NCI-H510A treated with DMSO at 0.1 percent for 48 hours (cell line): ENCODE measurements around the gene CCT5.
"Not testable (repeated sequence)": the region's sequence is repeated elsewhere in the genome, so short reads cannot be mapped to it uniquely, and the experiment has no call there.

Experiments
- DNase-seq: peaks from one replicate; lab custom pipeline; 2025; lab: John Stamatoyannopoulos, UW

CCT5 gene

DNA sequence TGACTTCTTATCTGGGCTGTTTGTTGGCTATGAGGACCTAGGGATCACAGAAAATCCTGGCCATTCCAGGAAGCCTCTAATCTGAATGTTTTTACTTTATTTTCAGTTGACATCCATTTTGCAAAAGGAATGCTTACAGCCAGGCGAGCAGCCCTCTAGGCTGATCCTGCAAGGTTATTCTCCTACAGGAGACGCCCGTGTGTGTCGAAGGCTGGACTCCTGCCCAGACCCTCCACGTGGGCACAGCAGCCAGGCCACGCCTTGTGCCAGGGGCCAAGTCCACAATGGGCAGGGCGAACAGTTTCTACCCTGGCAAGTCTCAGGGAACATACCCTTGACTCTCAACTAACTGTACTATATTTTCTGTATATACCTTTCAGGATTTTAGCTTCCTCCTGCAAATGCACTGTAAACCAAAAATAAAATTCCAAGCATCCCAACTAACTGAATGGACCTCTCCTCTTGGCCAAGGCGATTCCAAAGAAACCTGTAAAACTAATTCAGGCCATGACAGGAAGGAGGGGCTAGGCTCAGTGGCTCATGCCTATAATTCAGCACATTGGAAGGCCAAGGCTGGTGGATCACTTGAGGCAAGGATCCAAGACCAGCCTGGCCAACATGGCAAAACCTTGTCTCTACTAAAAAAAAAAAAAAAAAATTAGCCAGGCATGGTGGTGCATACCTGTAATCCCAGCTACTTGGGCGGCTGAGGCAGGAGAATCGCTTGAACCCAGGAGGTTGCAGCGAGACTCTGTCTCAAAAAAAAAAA is 51.9 kb downstream of the CCT5 start:
- no peak for DNase-seq

- DNase-seq: no peak
These were observed 53.1 kb downstream of the CCT5 start for GRCh38 chr5:10303201-10303600.

DNA sequence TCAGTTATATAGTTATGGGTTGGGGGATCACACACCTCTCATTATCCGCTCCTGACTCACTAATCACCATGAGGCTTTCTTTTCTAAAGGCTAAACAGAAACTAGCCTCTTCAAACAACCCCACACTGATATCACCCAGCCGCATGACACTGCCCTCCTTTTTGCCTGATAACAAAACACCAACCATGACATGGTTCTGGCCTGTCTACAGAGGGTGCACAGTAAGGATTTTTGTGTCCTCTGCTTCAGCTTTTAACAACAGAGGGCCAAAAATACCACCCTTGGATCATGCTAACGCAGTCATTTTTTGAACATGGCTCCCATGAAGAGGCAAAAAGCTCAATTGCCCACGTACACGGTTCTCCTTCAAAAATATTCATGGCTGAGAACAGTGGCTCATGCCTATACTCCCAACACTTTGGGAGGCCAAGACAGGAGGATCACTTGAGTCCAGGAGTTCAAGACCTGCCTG is 53.7 kb downstream of the CCT5 start:
- no peak for DNase-seq

DNA sequence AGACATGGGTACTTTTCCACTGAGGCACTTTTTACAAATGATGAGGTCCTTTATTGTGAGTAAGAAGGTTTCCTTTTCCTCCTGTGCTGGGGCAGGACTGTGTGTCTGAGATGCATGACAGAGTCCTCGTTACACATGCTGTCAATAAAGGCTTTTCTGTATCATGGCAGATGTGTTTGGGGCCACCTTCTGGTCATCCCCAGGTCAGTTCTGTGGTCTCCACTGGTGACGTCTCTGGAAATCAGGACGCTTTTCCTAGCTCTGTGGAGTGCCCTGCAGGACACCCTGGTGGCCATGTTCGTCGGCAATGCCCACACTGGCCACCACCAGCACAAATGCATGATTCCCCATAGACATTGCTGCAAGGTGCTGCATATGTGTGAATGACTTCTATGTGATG is 54.9 kb downstream of the CCT5 start:
- no peak for DNase-seq

GRCh38 chr5:10306114-10306513 is 56.0 kb downstream of the CCT5 start:
- no peak for DNase-seq

DNA sequence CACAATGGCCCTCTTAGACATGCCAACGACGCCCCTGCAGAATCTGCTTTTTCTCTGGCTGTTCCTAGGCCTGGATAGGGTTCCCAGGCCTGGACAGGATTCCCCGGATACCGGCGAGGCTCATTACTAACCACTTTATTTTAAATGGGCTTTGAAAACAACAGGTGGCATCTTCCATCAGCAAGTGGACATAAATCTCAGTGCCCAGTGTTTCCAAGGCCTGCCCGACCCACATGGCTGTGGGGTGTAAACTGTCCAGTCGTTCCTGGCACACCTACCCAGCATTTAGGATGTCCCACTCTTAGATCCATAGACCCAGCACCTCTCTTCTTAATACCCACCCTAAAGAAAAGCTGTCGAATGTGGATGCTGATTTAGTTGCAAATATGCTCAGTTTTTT is 56.7 kb downstream of the CCT5 start:
- peak; percentile 80 for DNase-seq

DNA sequence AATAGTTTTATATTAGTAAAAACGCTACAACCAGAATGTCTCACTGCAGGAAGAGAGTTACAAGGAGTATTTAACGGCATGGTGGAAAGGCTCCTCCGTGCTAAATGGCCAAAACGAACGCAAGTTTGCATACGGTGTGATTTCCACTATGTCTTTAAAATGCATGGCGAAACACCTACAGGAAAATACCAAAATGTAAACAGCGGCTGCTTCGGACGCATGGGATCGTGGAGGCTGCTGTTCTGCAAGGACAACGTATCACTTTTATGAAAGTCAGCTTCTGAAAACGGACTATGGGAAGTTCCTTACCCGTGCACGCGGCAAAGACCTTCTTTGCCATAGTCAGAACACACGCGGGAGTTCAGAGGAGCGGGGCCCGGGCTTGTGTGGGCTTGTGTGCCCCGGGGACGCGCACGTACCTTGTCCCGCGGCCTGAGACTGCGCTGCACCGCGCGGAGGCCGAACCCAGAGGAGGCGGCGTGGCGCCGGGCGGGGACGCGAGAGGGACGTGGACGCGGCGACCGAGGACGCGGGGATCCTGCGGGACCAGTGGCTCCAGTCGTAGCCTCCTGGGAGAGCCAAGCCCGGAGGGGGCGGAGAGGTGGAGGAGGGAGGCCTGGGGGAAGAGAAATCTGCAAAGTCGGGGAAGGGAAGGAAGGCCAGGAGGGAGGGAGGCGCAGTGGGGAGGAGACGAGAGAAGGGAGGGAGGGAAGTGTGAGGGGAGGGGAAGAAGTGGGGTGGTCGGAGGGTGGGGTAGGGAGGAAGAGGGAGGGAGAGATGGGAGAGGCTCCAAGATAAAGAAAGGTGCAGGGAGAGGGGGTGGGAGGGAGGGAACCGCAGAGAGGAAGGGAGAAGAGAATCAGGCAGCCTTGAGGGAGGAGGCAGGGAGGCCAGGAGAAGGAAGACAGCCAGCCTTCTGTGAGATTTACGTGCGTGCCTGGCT is 57.4 kb downstream of the CCT5 start, which contains the start of gene CMBL:
Gene CMBL, minus strand, starts transcription at position 697 of the 943 bp plus-strand sequence. CDS start 17,140 bp downstream, outside the sequence.
- peak; percentile 67 for DNase-seq

DNA sequence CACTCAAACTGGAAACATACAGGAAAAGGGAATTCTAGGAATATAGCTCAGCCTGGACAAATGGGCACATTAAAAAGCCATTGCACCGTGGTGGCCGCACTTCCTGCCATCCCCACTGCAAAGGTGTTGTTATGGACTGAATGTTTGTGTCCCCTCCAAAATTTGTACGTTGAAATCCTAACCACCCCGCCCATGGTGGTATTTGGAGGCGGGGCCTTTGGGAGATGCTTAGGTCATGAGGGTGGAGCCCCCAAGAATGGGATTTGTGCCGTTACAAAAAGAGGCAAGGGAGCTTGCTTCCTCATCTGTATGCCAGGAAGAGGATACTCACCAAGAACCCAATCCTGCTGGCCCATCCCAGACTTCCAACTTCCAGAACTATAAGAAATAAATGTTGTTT is 58.8 kb downstream of the CCT5 start:
- no peak for DNase-seq

DNA sequence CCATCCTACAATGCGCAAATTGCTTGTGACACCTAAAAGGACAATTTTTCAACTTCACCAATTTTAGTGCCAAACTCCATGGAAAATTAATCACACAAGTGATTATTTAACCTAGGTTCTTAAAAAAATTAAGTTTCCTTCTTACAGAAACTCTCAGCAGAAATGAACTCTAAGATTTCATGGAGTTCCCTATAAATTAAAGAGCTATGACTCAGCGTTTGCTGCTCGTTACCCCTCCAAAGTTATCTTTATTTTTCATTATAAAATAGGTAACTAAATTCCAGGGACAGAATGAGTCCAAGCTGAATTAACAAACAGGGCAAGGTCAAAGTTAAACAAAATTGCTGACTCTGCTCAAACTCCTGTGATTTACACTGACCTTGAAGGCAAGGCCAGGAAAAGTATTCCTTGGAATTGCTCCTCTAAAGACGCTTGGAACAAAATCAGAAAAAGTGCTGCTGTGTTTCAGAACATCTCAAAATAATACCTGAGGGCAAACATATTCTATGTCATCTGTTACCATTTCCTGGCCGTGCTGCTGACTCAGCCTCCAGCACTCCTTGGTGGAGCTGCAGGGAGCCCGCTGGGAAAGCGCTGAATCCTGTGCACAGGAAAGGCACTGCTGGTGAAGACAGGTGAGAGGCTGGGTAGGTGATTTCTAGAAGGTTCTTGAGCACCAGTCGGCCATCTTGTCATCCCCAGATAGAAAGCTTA is 60.1 kb downstream of the CCT5 start:
- DNase-seq: peak; percentile 48

- not testable (repeated sequence) for DNase-seq
These were observed 60.9 kb downstream of the CCT5 start for GRCh38 chr5:10310835-10311570.

DNA sequence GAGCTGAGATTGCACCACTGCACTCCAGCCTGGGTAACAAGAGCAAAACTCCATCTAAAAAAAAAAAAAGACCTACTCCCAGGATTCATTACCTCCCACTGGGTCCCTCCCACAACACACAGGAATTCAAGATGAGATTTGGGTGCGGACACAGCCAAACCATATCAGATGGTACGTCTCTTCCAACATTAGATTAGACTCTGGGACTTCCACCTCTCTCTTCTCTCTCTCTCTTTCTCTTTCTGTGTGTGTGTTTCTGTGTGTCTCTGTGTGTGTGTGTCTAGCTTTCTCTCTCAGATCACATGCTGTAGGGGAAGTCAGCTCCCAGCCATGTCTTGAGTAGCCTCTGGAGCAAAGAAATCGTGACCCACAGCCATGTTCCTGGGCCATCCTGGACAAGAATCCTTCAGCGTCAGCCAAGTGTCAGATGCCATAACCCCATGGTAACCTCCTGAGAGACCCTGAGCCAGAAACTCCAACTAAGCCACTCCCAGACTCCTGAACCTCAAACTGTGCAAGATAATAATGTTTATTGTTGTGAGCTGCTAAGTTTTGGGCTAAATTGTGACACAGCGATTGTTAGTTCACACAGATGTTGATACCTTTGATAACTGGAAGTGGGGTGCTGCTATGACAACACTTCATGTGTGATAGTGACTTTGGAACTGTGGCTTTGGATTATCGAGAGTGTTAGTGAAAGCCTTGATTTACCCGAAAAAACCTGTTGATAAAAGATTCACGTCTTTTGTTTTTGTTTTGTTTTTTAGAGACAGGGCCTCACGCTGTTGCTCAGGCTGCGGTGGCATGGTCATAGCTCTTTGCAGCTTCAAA is 61.7 kb downstream of the CCT5 start:
- DNase-seq: no peak

GRCh38 chr5:10315201-10315600 is 65.1 kb downstream of the CCT5 start:
- no peak for DNase-seq
